GM06990 (cell line): ENCODE results near the gene RGS10.

Experiments used
- DNase-seq: peaks from one replicate; pipeline ENCODE4 v3.0.0-alpha.2; 2011; ENCODE audit not compliant: insufficient read length; ENCODE audit errors: extremely low read depth
- H3K27me3 ChIP-seq: replicated peaks from 2 replicates; pipeline ENCODE4 v1.6.0; 2011; ENCODE audit warnings: low read length; ENCODE audit not compliant: control insufficient read depth, insufficient read depth
- H3K36me3 ChIP-seq: 2 replicates; pipeline ENCODE4 v1.5.1; 2011; ENCODE audit warnings: low read length; ENCODE audit not compliant: control insufficient read depth, insufficient read depth
- H3K4me3 ChIP-seq: replicated peaks from 2 replicates; pipeline ENCODE4 v1.5.1; 2011; ENCODE audit warnings: low read depth, mild to moderate bottlenecking, control low read depth, low read length
- TF ChIP-seq, protein P1 (sequence below): IDR thresholded peaks from 2 replicates; pipeline ENCODE4 v1.5.1; 2011; ENCODE audit warnings: low read length, control low read depth, mild to moderate bottlenecking, inconsistent platforms; ENCODE audit not compliant: insufficient read depth, poor library complexity, severe bottlenecking

The RGS10 gene

GRCh38 chr10:119523895-119524719, 18.4 kb downstream of the RGS10 start:
- Histone ChIP-seq H3K4me3 (no peak overlapping the region), H3K36me3 (peaks cover 25% of the 10 kb centered on the region), H3K27me3 (no peaks in the 10 kb centered on the region)
- TF ChIP-seq, protein P1, sequence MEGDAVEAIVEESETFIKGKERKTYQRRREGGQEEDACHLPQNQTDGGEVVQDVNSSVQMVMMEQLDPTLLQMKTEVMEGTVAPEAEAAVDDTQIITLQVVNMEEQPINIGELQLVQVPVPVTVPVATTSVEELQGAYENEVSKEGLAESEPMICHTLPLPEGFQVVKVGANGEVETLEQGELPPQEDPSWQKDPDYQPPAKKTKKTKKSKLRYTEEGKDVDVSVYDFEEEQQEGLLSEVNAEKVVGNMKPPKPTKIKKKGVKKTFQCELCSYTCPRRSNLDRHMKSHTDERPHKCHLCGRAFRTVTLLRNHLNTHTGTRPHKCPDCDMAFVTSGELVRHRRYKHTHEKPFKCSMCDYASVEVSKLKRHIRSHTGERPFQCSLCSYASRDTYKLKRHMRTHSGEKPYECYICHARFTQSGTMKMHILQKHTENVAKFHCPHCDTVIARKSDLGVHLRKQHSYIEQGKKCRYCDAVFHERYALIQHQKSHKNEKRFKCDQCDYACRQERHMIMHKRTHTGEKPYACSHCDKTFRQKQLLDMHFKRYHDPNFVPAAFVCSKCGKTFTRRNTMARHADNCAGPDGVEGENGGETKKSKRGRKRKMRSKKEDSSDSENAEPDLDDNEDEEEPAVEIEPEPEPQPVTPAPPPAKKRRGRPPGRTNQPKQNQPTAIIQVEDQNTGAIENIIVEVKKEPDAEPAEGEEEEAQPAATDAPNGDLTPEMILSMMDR = no peak
- DNase-seq = no peak

DNA sequence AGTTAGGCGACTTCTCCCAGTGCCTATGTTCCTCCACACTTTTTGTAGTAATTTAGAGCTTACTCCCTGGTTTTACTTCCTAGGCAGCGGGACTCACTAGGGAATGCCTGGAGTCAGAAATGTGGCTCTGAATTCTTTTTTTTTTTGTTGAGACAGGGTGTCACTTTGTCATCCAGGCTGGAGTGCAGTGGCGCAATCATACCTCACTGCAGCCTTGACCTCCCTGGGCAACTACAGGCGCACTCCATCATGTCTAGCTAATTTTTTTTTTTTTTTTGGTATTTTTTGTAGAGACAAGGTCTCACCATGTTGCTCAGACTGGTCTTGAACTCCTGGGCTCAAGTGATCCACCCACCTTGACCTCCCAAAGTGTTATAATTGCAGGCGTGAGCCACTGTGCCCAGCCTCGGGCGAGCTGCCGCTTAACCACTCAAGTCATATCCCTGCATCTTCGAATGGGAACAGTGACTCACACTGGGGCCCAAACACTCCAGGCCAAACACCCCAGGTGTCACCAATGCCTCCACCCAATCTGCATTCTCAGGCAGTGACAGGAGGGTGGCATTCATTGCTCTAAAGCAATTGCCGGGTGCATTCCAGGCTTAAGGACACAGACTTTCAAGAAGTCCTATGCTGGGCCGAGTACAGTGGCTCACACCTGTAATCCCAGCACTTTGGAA, 19.6 kb downstream of the RGS10 start:
- no peak for DNase-seq

DNA sequence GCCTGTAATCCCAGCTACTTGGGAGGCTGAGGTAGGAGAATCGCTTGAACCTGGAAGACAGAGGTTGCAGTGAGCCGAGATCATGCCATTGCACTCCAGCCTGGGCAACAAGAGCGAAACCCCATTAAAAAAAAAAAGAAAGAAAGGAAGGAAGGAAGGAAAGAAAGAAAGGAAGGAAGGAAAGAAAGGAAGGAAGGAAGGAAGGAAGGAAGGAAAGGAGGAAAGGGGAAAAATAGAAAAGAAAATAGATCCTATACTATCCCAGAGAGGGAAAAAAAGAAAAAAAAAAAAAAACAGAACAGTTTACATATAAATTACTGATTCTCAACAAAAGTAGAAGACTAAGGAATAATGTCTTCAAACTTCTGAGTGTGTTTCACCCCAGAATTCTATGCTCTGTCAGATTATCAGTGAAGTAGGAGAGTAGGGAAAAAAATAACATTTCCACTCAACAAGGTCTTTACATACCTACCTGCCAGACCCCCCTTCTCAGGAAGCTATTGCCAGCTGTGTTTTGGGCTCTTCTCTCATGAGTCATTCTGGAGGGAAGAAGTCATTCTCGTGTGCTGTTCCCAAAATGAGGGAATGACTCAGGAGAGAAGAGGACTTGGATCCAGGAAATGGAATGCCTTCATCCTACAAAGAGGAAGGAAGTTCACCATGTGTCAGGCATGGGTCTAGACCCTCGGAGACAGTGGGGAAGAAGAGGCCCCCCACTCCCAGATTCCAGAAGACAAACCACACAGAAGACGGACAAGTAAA, 20.9 kb downstream of the RGS10 start:
- Histone ChIP-seq H3K36me3 (peaks cover 23% of the 10 kb centered on the region), H3K27me3 (no peaks in the 10 kb centered on the region), H3K4me3 (no peak overlapping the region)
- TF ChIP-seq, protein P1 = no peak
- no peak for DNase-seq

More for the DNA sequence above, 19.6 kb downstream of the RGS10 start:
- TF ChIP-seq, protein P1 = no peak
- H3K36me3 ChIP-seq = peaks cover 25% of the 10 kb centered on the region
- no peak overlapping the region for H3K4me3 ChIP-seq
- no peaks in the 10 kb centered on the region for H3K27me3 ChIP-seq

DNA sequence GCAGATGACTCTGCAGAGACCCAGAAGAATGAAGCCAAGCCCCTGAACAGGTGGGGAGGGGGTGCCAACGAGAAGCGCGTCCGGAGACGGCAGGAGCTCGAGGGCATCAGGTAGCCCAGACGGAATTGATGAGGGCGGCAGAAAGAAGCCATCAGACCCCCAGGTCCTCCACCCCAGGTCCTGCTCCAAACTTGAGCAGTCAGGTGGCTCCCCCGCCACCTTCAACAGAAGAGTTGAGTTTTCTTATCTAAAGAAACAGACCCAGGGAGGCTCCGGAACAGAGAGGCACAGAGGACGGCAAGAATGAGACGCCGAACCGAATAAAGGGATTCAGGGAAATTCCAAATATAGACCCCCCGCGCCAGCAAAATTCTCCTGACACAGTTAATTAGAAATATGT, 22.2 kb downstream of the RGS10 start:
- Histone ChIP-seq H3K4me3 (no peak overlapping the region), H3K36me3 (peaks cover 21% of the 10 kb centered on the region), H3K27me3 (no peaks in the 10 kb centered on the region)
- TF ChIP-seq, protein P1 = no peak
- no peak for DNase-seq

DNA sequence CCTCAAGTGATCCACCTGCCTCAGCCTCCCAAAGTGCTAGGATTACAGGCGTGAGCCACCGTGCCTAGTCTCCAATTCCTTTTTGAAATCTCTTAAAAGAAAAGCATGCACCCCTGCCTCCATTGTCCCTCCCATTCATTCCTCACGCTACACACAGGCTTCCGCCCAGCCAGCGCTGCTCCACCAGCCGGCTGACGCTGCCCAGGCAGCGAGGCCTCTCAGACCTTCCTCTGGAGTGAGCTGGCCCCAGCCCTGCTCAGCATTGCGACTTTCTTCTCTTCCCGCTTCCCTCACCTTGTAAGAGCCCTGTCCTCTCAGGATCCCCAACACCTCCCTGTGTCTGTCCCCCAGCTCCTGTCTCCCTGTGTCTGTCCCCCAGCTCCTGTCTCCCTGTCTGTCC, 23.6 kb downstream of the RGS10 start:
- DNase-seq = no peak
- H3K36me3 ChIP-seq = peaks cover 14% of the 10 kb centered on the region
- TF ChIP-seq, protein P1 = no peak

More for the DNA sequence above, 23.6 kb downstream of the RGS10 start:
- no peak overlapping the region for H3K4me3 ChIP-seq
- H3K27me3 ChIP-seq = no peaks in the 10 kb centered on the region
